Activated naive CD4-positive, alpha-beta T cell treated with anti-CD3 and anti-CD28 coated beads, Interleukin-2, amount 50 U/mL, for 72 hours (primary cell): Measurements from ENCODE around the gene GPR34. TPM values are rescaled to one million over a fixed set of nuclear protein-coding genes. Genes with fewer than 3 reads are reported as not detected.
"Not testable (repeated sequence)": the region's sequence is repeated elsewhere in the genome, so short reads cannot be mapped to it uniquely, and the experiment has no call there.

Experiments used
- ATAC-seq, 2 donors: fragments of 150-1000 bp; cut with Tn5 transposase; 2 replicates each; pipeline ENCODE4 v1.10.0; 2021; ENCODE audit warnings: mild to moderate bottlenecking in 2 of 2, moderate library complexity in 2 of 2
- DNase-seq, 2 donors: peaks; one replicate each; pipeline ENCODE4 v3.0.0; 2021 to 2022; ENCODE audit warnings: low spot score in 2 of 2
- H3K27ac Mint-ChIP-seq, 2 donors: one replicate each; pipeline ENCODE4 v1.8.0; 2022; ENCODE audit warnings: mild to moderate bottlenecking in 2 of 2, mixed read lengths in 2 of 2
- H3K36me3 Mint-ChIP-seq, 2 donors: one replicate each; pipeline ENCODE4 v1.8.0; 2022; ENCODE audit warnings: mixed read lengths in 2 of 2
- H3K9me3 Mint-ChIP-seq, 2 donors: one replicate each; pipeline ENCODE4 v1.8.0; 2022; ENCODE audit warnings: mixed read lengths in 2 of 2
- total RNA-seq, 2 donors: library from RNA; stranded (reverse); gene quantifications; one replicate each; pipeline ENCODE4 v1.2.3, GENCODE V29; 2022

The GPR34 gene
- under 1 TPM; 0.23 to 0.25 TPM for total RNA-seq

GRCh38 chrX:41688835-41689234 is at the start of gene GPR34:
Gene GPR34, plus strand, starts transcription at chrX:41688973. Its CDS starts 6,661 bp downstream, at chrX:41695634.
- H3K9me3 Mint-ChIP-seq: no peaks in the 10 kb centered on the region
- DNase-seq: no peak
- peaks cover 0 to 4% of the 10 kb centered on the region in 2 donors for H3K36me3 Mint-ChIP-seq
- ATAC-seq: peak; percentile 82 to 83
- H3K27ac Mint-ChIP-seq: no peak within 1 kb of the TSS

- not testable (repeated sequence) for ATAC-seq, H3K27ac Mint-ChIP-seq, DNase-seq
- Mint-ChIP-seq H3K36me3 (peaks cover 40 to 43% of the 10 kb centered on the region in 2 donors), H3K9me3 (peaks cover 11% of the 10 kb centered on the region in 2 donors)
Observed at GRCh38 chrX:41646201-41646600, 42.6 kb upstream of the GPR34 start.

DNA sequence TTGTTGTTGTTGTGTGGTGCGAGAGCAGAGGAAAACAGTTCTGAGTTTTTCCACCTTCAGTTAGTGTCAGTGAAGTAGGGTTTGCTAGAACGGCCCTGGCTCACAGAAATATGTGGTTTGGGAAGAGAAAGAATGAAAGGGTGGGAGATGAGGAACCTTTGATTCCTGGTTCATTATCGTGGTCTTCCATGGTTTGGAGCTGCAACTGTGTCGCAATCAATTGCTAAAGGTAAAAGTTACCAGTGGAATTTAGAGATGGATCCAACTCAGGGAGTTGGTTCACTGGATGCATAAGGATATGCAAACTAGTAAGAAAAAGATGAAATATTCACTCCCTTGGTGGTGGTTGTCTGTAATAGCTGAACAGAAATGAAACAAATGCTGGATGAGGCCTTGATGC is 35.6 kb upstream of the GPR34 start:
- H3K36me3 Mint-ChIP-seq: peaks cover 42 to 51% of the 10 kb centered on the region in 2 donors
- H3K9me3 Mint-ChIP-seq: peaks cover 7% of the 10 kb centered on the region in 2 donors

GRCh38 chrX:41655101-41655500 is 33.7 kb upstream of the GPR34 start:
- Mint-ChIP-seq H3K36me3 (peaks cover 35 to 44% of the 10 kb centered on the region in 2 donors), H3K9me3 (no peaks in the 10 kb centered on the region), H3K27ac (no peak overlapping the region)
- no peak for DNase-seq
- ATAC-seq: no peak

More for the DNA sequence above, 35.6 kb upstream of the GPR34 start:
- no peak overlapping the region for H3K27ac Mint-ChIP-seq
- no peak for DNase-seq
- ATAC-seq: no peak

GRCh38 chrX:41655631-41656030 is 33.1 kb upstream of the GPR34 start:
- peaks cover 35 to 39% of the 10 kb centered on the region in 2 donors for H3K36me3 Mint-ChIP-seq
- ATAC-seq (no peak), DNase-seq (no peak)
- peak overlapping the region in 1 of 2 donors; percentile 60 for H3K27ac Mint-ChIP-seq
- no peaks in the 10 kb centered on the region for H3K9me3 Mint-ChIP-seq

GRCh38 chrX:41661366-41662095 is 27.2 kb upstream of the GPR34 start:
- Mint-ChIP-seq H3K9me3 (no peaks in the 10 kb centered on the region), H3K36me3 (peaks cover 10 to 11% of the 10 kb centered on the region in 2 donors), H3K27ac (no peak overlapping the region)
- DNase-seq: no peak
- peak in 1 of 2 donors; percentile 50 for ATAC-seq

GRCh38 chrX:41664375-41664901 is 24.3 kb upstream of the GPR34 start:
- H3K27ac Mint-ChIP-seq: no peak overlapping the region
- peak in 1 of 2 donors; percentile 8 for DNase-seq
- H3K9me3 Mint-ChIP-seq: no peaks in the 10 kb centered on the region
- peak; percentile 84 for ATAC-seq
- no peaks in the 10 kb centered on the region for H3K36me3 Mint-ChIP-seq

DNA sequence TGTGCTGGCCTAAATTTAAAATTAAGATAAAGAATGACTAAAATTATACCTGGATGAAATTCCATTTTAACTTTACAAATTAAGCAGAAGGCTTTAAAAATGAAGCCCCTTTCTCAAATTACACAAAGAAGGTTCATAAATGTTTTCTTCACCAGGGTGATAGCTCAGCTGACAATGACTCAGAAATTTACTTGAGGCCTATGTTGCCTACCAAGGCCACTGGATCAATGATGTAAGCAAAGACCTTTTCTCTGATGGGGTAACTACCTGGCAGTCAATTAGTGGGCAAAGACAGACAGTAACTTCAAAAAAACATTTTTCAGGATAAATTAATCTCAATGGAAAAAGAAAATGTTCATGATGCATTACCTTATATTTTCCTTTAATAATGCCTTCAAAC is 23.9 kb upstream of the GPR34 start:
- no peak overlapping the region for H3K27ac Mint-ChIP-seq
- H3K36me3 Mint-ChIP-seq: no peaks in the 10 kb centered on the region
- peak; percentile 50 to 60 for ATAC-seq
- DNase-seq: no peak
- no peaks in the 10 kb centered on the region for H3K9me3 Mint-ChIP-seq

GRCh38 chrX:41665686-41666085 is 23.1 kb upstream of the GPR34 start:
- Mint-ChIP-seq H3K36me3 (no peaks in the 10 kb centered on the region), H3K9me3 (no peaks in the 10 kb centered on the region), H3K27ac (peak overlapping the region; percentile 61 to 79)
- ATAC-seq: peak in 1 of 2 donors; percentile 19
- no peak for DNase-seq

DNA sequence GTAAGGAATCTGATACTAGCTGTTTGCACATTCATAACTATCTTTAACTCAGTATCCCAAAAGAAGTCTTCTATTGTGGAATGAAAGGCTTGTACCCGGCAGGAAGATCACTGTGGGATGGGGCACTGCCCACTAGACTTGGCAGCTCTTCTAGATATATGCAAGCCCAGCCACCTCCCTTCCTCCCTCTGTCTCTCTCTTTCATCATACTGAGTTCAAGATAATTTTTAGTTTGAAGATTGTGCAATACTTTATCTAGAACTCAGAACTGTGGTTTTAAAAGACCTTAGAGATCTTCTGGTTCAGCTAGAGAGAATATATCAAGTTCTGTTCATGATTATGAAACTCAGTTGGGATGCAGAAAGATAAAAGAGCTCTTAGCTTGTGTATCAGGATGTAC is 22.5 kb upstream of the GPR34 start:
- no peaks in the 10 kb centered on the region for H3K9me3 Mint-ChIP-seq
- H3K36me3 Mint-ChIP-seq: no peaks in the 10 kb centered on the region
- DNase-seq (no peak), ATAC-seq (peak; percentile 25 to 44)
- H3K27ac Mint-ChIP-seq: peak overlapping the region; percentile 50 to 61

GRCh38 chrX:41667631-41668030 is 21.1 kb upstream of the GPR34 start:
- no peak for DNase-seq
- no peaks in the 10 kb centered on the region for H3K9me3 Mint-ChIP-seq
- peak; percentile 62 to 70 for ATAC-seq
- no peak overlapping the region for H3K27ac Mint-ChIP-seq
- H3K36me3 Mint-ChIP-seq: peaks cover 0 to 7% of the 10 kb centered on the region in 2 donors

- no peak for DNase-seq
- ATAC-seq: no peak
- Mint-ChIP-seq H3K9me3 (no peaks in the 10 kb centered on the region), H3K27ac (no peak overlapping the region), H3K36me3 (peaks cover 8 to 10% of the 10 kb centered on the region in 2 donors)
Observed at GRCh38 chrX:41670112-41670511, 18.7 kb upstream of the GPR34 start.

DNA sequence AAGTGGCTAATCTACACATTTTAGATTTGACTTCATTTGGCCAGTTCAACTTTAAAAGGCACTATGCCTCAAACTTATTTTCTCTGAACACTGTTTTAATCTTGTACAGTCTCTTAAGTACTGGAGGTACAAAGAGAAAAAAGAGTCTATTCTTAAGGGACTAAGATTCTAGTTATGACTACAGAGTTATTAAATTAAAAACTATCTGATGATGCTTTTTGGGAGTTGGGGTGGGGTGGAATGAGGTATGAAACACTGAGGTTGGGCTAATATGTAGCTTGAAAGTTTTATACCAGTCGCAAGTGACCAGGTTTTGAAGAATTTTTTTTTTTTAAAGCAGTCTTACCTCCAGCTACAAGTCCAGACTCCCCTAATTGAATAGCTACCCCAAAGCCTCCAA is 17.7 kb upstream of the GPR34 start:
- Mint-ChIP-seq H3K36me3 (peaks cover 8 to 10% of the 10 kb centered on the region in 2 donors), H3K9me3 (no peaks in the 10 kb centered on the region), H3K27ac (no peak overlapping the region)
- no peak for DNase-seq
- peak in 1 of 2 donors; percentile 40 for ATAC-seq

DNA sequence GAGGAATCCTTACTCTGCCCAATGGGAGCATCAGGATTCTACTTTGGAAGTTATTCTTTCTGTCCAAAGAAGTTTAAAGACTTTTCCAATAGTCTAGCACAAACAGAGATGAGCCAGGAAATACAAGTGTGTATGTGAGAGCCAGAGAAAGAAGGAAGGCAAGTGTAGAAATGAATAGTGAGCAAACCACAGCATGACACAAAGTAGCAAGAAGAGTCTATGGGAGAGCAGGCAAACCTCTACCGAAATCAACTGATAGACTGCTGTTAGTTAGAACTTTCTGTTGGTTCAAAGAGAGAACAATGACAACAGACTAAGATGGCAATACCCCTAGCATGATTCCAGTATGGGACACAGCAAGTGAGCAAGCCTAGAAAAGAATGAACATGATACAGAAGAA is 16.1 kb upstream of the GPR34 start:
- ATAC-seq: peak in 1 of 2 donors; percentile 79
- Mint-ChIP-seq H3K9me3 (peaks cover 0 to 9% of the 10 kb centered on the region in 2 donors), H3K27ac (no peak overlapping the region), H3K36me3 (peaks cover 12 to 20% of the 10 kb centered on the region in 2 donors)
- DNase-seq: no peak

DNA sequence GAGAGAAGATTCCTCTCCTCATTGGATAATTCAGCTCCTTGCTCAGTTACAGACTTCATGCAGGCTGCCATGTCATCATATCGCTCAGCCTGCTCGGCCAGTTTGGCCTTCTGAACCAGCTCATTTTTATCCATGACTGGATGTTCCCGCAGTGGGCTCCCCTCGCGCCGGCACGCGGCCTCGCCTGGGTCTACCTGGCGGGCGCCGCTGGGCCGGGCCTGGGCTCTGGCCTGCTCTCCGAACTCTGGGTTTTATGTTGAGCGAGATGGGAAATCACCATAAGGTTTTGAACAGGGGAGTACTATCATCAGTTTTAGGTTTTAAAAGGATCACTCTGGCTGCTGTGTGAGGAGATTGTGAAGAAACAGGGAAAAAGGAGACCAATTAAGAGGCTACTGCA is 12.4 kb upstream of the GPR34 start:
- Mint-ChIP-seq H3K27ac (peak overlapping the region; percentile 9 to 22), H3K36me3 (peaks cover 12 to 20% of the 10 kb centered on the region in 2 donors)
- H3K9me3 Mint-ChIP-seq, DNase-seq, ATAC-seq: not testable (repeated sequence)

- DNase-seq (no peak), ATAC-seq (no peak)
- Mint-ChIP-seq H3K27ac (no peak overlapping the region), H3K36me3 (peaks cover 7 to 20% of the 10 kb centered on the region in 2 donors), H3K9me3 (peaks cover 0 to 9% of the 10 kb centered on the region in 2 donors)
Observed at GRCh38 chrX:41677183-41678060, 11.4 kb upstream of the GPR34 start.

GRCh38 chrX:41684138-41684537 is 4.6 kb upstream of the GPR34 start:
- no peak for DNase-seq
- no peak for ATAC-seq
- Mint-ChIP-seq H3K27ac (no peak overlapping the region), H3K36me3 (peaks cover 0 to 4% of the 10 kb centered on the region in 2 donors), H3K9me3 (no peaks in the 10 kb centered on the region)
